Naive thymus-derived CD4-positive, alpha-beta T cell (primary cell): ENCODE data around the gene ANP32B. TPM values are rescaled to one million over a fixed set of nuclear protein-coding genes. Genes with fewer than 3 reads are reported as not detected.

Experiments used
- ATAC-seq: fragments of 150-1000 bp; cut with Tn5 transposase; 2 replicates; pipeline ENCODE4 v1.10.0; 2021; ENCODE audit warnings: mild to moderate bottlenecking, moderate library complexity
- CTCF ChIA-PET: fragments of 350-600 bp; sonication (Branson Sonifier 250); formaldehyde crosslinking; loops from one replicate; lab custom pipeline; 2021; ENCODE audit warnings: antibody characterized with exemption; lab: Charles Lee
- POLR2A ChIA-PET: fragments of 350-600 bp; sonication (Branson Sonifier 250); formaldehyde crosslinking; loops from one replicate; lab custom pipeline; 2021; ENCODE audit warnings: antibody characterized with exemption, inconsistent platforms; lab: Charles Lee
- DNase-seq, 9 donors: peaks; one replicate each; pipeline versions ENCODE4 v3.0.0 to v3.0.0-alpha.2; 2020 to 2022; ENCODE audit warnings: mixed read lengths in 1 of 9
- H3K27ac ChIP-seq: one replicate; pipeline ENCODE4 v1.7.0; 2013; ENCODE audit warnings: mild to moderate bottlenecking, low read depth, low read length, moderate library complexity
- H3K27me3 ChIP-seq, 2 donors: one replicate each; pipeline ENCODE4 v1.7.0; 2013; ENCODE audit warnings: low read length in 2 of 2, mild to moderate bottlenecking in 2 of 2, moderate library complexity in 2 of 2; ENCODE audit not compliant: control insufficient read depth in 2 of 2, insufficient read depth in 2 of 2
- H3K36me3 ChIP-seq, 3 experiments: 1 replicate in 2 of 3; 2 replicates in 1 of 3; pipeline ENCODE4 v1.7.0; 2013; ENCODE audit warnings: low read length in 3 of 3, mild to moderate bottlenecking in 3 of 3, moderate library complexity in 1 of 3; ENCODE audit not compliant: insufficient read depth in 3 of 3, control insufficient read depth in 2 of 3
- H3K4me1 ChIP-seq, 2 donors: one replicate each; pipeline ENCODE4 v1.7.0; 2013; ENCODE audit warnings: low read length in 2 of 2, mild to moderate bottlenecking in 2 of 2, moderate library complexity in 1 of 2; ENCODE audit not compliant: control insufficient read depth in 2 of 2, insufficient read depth in 2 of 2
- H3K4me3 ChIP-seq: 2 replicates; pipeline ENCODE4 v1.7.0; 2013; ENCODE audit warnings: mild to moderate bottlenecking, low read length
- H3K9me3 ChIP-seq, 3 experiments: 1 replicate in 2 of 3; 2 replicates in 1 of 3; pipeline ENCODE4 v1.7.0; 2013; ENCODE audit warnings: low read length in 3 of 3; ENCODE audit not compliant: control insufficient read depth in 2 of 3
- H3K27ac Mint-ChIP-seq, 9 donors: one replicate each; pipeline ENCODE4 v1.8.0; 2020 to 2022; ENCODE audit warnings: mixed read lengths in 9 of 9, mild to moderate bottlenecking in 8 of 9, moderate library complexity in 5 of 9, inconsistent platforms in 2 of 9
- H3K27me3 Mint-ChIP-seq, 5 donors: one replicate each; pipeline ENCODE4 v1.8.0; 2021 to 2022; ENCODE audit warnings: mixed read lengths in 5 of 5, mild to moderate bottlenecking in 1 of 5
- H3K36me3 Mint-ChIP-seq, 5 donors: one replicate each; pipeline ENCODE4 v1.8.0; 2020 to 2022; ENCODE audit warnings: mixed read lengths in 5 of 5, mild to moderate bottlenecking in 3 of 5, inconsistent platforms in 1 of 5
- H3K4me1 Mint-ChIP-seq, 7 donors: one replicate each; pipeline ENCODE4 v1.8.0; 2020 to 2022; ENCODE audit warnings: mixed read lengths in 7 of 7, mild to moderate bottlenecking in 3 of 7, inconsistent platforms in 1 of 7
- H3K4me3 Mint-ChIP-seq, 10 donors: one replicate each; pipeline ENCODE4 v1.8.0; 2020 to 2022; ENCODE audit warnings: mild to moderate bottlenecking in 10 of 10, mixed read lengths in 10 of 10, moderate library complexity in 6 of 10, inconsistent platforms in 2 of 10
- H3K9me3 Mint-ChIP-seq, 11 donors: one replicate each; pipeline ENCODE4 v1.8.0; 2020 to 2022; ENCODE audit warnings: mixed read lengths in 11 of 11, mild to moderate bottlenecking in 4 of 11, inconsistent platforms in 1 of 11, moderate library complexity in 1 of 11
- intact Hi-C, 2 donors: fragments of 100-400 bp; cut with micrococcal nuclease; formaldehyde crosslinking; loops; one replicate each; pipeline ENCODE4 v1.15.1; 2023
- polyA plus RNA-seq, 2 donors: library from polyadenylated mRNA; unstranded; fragments of 300-500 nt; fragmentation: Illumina TruSeq; gene quantifications; one replicate each; pipeline ENCODE4 v1.2.3, GENCODE V29; 2021
- total RNA-seq, 6 experiments: library from RNA in 5 of 6; stranded (reverse) in 5 of 6; gene quantifications; 1 replicate in 5 of 6; 2 replicates in 1 of 6; pipeline ENCODE4 v1.2.3 and lab custom pipeline; 2021 to 2026

Gene ANP32B
- total and polyA plus RNA-seq, 7 experiments from 2014 or later, result 108 to 267 (median 179) TPM

DNA sequence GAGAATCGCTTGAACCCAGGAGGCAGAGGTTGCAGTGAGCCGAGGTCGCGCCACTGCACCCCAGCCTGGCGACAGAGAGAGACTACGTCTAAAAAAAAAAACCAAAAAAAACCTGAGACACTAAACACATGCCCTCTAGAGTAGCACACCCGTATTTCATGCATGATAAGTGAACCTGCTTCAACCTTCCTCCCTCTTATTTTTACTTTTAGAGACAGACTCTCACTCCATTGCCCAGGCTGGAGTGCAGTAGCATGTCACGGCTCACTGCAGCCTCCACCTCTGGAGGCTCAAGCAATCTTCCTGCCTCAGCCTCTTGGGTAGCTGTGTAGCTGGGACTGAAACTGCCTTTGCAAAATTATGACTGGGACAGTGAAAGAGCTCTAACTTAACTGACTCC lies 55.8 kb downstream of the ANP32B start:
- intact Hi-C loops, result no loop called here
- POLR2A ChIA-PET, result interaction anchor here (0.6 to 7.9 kb wide), 2 partner anchors 26 to 117 kb away, joined by 3 to 36 read pairs; partner anchors contain the start of gene TRMO

DNA sequence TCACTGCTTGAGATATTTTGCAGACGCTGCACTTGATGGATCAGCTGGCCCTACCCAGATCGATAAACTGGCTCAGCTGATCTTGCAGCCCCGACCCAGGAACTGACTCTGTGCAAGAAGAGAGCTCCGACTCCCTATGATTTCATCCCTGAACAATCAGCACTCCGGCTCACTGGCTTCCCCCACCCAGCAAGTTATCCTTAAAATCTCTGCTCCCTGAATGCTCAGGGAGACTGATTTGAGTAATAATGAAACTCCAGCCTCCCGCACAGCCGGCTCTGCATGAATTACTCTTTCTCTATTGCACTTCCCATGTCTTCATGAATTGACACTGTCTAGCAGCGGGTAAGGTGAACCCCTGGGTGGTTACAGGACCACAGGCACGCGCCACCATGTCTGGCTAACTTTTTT lies 56.5 kb downstream of the ANP32B start:
- H3K9me3 ChIP-seq, result no peaks in the 10 kb centered on the region
- H3K9me3 Mint-ChIP-seq, result no peaks in the 10 kb centered on the region
- H3K36me3 Mint-ChIP-seq, result no peaks in the 10 kb centered on the region
- H3K27me3 Mint-ChIP-seq, result peaks cover 0 to 9% (median 0%) of the 10 kb centered on the region in 5 donors
- H3K27me3 ChIP-seq, result no peaks in the 10 kb centered on the region
- DNase-seq (no peak), ATAC-seq (no peak)
- no peak overlapping the region for H3K27ac ChIP-seq
- peaks cover 4 to 10% (median 6%) of the 10 kb centered on the region in 7 donors for H3K4me1 Mint-ChIP-seq
- intact Hi-C loops, result no loop called here
- H3K36me3 ChIP-seq, result no peaks in the 10 kb centered on the region
- CTCF ChIA-PET, result interaction anchor here (0.6 to 2.3 kb wide), 2 partner anchors 57 to 116 kb away, joined by 6 to 9 read pairs; partner anchors contain the start of gene TRMO
- H3K27ac Mint-ChIP-seq, result no peak overlapping the region
- no peak overlapping the region for H3K4me3 Mint-ChIP-seq
- peaks cover 1% of the 10 kb centered on the region in 2 donors for H3K4me1 ChIP-seq
- POLR2A ChIA-PET, result interaction anchor here (0.6 to 7.9 kb wide), 2 partner anchors 26 to 118 kb away, joined by 3 to 36 read pairs; partner anchors contain the start of gene TRMO
- no peak overlapping the region for H3K4me3 ChIP-seq

More for the DNA sequence above, 55.8 kb downstream of the ANP32B start:
- H3K4me1 Mint-ChIP-seq, result peaks cover 6 to 12% (median 8%) of the 10 kb centered on the region in 7 donors
- no peaks in the 10 kb centered on the region for H3K36me3 ChIP-seq
- H3K36me3 Mint-ChIP-seq, result no peaks in the 10 kb centered on the region
- no peaks in the 10 kb centered on the region for H3K27me3 ChIP-seq
- H3K4me3 ChIP-seq, result no peak overlapping the region
- H3K27ac Mint-ChIP-seq, result no peak overlapping the region
- ATAC-seq (no peak), DNase-seq (no peak)
- H3K27me3 Mint-ChIP-seq, result peaks cover 0 to 10% (median 0%) of the 10 kb centered on the region in 5 donors
- H3K9me3 Mint-ChIP-seq, result no peaks in the 10 kb centered on the region
- no peaks in the 10 kb centered on the region for H3K9me3 ChIP-seq
- no peak overlapping the region for H3K27ac ChIP-seq
- H3K4me3 Mint-ChIP-seq, result no peak overlapping the region
- H3K4me1 ChIP-seq, result peaks cover 0 to 4% of the 10 kb centered on the region in 2 donors
- CTCF ChIA-PET, result interaction anchor here (0.6 to 2.3 kb wide), 2 partner anchors 56 to 116 kb away, joined by 6 to 9 read pairs; partner anchors contain the start of gene TRMO

DNA sequence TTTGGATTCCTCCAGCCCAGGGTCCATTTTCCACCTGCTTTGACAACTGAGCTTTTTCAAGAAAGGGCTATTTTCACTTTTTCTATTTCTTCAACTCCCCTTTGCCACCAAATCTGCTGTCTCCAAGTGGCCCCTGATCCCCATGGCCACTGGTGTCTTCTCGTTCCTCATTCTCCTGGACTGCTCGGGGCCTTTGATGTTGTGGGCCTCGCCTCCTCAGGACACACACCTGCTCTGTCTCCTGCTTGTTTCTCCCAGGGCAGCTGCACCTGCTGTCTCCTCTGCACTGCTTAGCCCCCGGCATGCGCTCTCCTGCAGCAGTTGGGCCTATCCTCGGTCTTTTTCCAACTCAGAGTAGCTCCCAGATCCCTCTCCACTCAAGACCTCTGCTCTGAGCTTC lies 57.1 kb downstream of the ANP32B start:
- no peak overlapping the region for H3K27ac Mint-ChIP-seq
- Histone ChIP-seq H3K4me3 (no peak overlapping the region), H3K27me3 (no peaks in the 10 kb centered on the region), H3K36me3 (no peaks in the 10 kb centered on the region), H3K9me3 (no peaks in the 10 kb centered on the region), H3K4me1 (peaks cover 0 to 7% of the 10 kb centered on the region in 2 donors), H3K27ac (no peak overlapping the region)
- peaks cover 0 to 3% (median 0%) of the 10 kb centered on the region in 11 donors for H3K9me3 Mint-ChIP-seq
- H3K36me3 Mint-ChIP-seq, result peaks cover 0 to 3% (median 0%) of the 10 kb centered on the region in 5 donors
- intact Hi-C loops, result no loop called here
- ChIA-PET CTCF (interaction anchor here (2.3 kb wide), 1 partner anchor 117 kb away, joined by 9 read pairs; the partner anchor contains the start of gene TRMO), POLR2A (interaction anchor here (7.9 kb wide), 1 partner anchor 118 kb away, joined by 36 read pairs; the partner anchor contains the start of gene TRMO)
- no peak for DNase-seq
- H3K27me3 Mint-ChIP-seq, result peaks cover 0 to 5% (median 0%) of the 10 kb centered on the region in 5 donors
- peaks cover 3 to 11% (median 5%) of the 10 kb centered on the region in 7 donors for H3K4me1 Mint-ChIP-seq
- no peak for ATAC-seq
- no peak overlapping the region for H3K4me3 Mint-ChIP-seq

DNA sequence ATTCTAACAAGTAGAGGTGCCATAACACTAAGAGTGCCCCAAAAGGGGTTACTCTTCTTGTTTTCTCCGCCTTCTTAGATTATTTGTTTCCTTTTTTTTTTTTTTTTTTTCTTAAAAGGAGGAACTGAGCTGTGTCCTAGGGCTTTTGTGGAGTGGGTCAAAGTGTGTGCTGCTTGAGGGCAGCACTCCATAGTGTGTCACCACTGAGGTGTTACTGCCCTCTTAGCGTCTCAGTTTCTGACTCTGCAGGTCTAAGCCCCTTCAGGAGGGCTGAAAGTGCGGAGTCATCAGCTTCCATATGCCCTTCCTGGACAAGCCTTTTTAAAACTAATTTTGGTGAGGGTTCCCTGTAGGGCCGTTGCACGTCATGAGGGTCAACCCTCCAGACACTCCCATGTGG lies 60.8 kb downstream of the ANP32B start:
- peak overlapping the region in 2 of 9 donors; percentile 55 to 59 for H3K27ac Mint-ChIP-seq
- peaks cover 0 to 5% (median 0%) of the 10 kb centered on the region in 5 donors for H3K27me3 Mint-ChIP-seq

DNA sequence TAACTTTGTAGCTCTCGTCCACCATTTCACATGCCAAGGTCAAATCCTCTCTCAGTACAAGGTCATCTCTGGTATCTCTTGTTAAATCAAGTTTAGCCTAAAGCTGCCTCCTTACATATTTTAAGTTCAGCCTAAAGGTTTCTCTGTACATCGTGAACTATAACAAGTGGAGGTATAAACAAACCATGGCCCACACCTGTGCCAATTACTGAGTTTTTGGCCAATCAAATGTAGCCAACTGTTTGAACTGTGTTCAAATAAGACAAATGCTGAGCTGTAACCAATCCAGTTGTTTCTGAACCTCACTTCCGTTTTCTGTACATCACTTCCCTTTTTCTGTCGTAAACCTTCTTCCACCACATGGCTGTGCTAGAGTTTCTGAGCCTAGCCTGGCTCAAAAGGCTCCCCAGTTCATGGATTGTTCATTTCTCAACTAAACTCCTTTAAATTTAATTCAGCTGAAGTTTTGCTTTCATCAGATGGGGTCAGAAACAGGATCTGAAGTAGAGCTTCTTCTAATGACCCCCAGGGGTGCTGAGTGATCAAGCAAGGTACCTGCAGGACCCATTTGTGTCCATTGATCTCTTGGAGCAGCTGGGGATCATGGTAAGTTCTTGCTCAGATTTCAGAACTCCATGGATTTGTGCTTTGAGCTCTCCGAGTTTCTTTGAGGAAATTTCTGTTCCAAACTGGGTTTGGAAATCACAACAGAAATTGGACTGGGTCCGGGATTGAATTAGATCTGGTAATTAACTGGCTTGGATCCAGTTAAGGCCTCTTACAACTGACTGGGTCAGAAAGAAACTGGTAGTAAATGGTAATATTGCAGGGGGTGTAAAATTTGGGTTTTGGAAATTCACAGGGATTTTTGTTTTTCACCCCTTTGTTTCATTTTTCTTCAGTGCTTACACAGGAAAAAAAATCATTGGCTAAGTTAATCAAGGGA lies 62.4 kb downstream of the ANP32B start:
- ChIA-PET POLR2A (interaction anchor here (1.1 to 2.9 kb wide), 11 partner anchors 8 to 349 kb away, joined by 3 to 24 read pairs (median 6); partner anchors contain the start of genes NANS, TRMO and XPA), CTCF (interaction anchor here (0.8 to 1.7 kb wide), 8 partner anchors 10 to 211 kb away, joined by 3 to 7 read pairs (median 6); partner anchors contain the start of genes NANS and TRMO)
- Histone ChIP-seq H3K9me3 (no peaks in the 10 kb centered on the region), H3K27ac (peak overlapping the region; percentile 49), H3K4me3 (peak overlapping the region; percentile 59), H3K27me3 (no peaks in the 10 kb centered on the region), H3K4me1 (peaks cover 0 to 8% of the 10 kb centered on the region in 2 donors), H3K36me3 (no peaks in the 10 kb centered on the region)
- H3K27me3 Mint-ChIP-seq, result peaks cover 0 to 5% (median 0%) of the 10 kb centered on the region in 5 donors
- H3K36me3 Mint-ChIP-seq, result peaks cover 0 to 19% (median 0%) of the 10 kb centered on the region in 5 donors
- intact Hi-C loops, result loop anchor here (1.0 to 2.0 kb wide), 5 partner anchors 11 to 210 kb away; partner anchors contain the start of genes ANP32B (in 2 of the 2), NANS (in 2 of the 2), TBC1D2 (in 2 of the 2) and TRMO (in 1 of the 2)
- peaks cover 0 to 5% (median 0%) of the 10 kb centered on the region in 11 donors for H3K9me3 Mint-ChIP-seq
- peak; percentile 96 for ATAC-seq
- H3K4me3 Mint-ChIP-seq, result peak overlapping the region; percentile 77 to 95 (median 86)
- peak overlapping the region; percentile 85 to 99 (median 89) for H3K27ac Mint-ChIP-seq
- H3K4me1 Mint-ChIP-seq, result peaks cover 8 to 51% (median 41%) of the 10 kb centered on the region in 7 donors
- peak in 8 of 9 donors; percentile 27 to 83 (median 72) for DNase-seq

More for the DNA sequence above, 60.8 kb downstream of the ANP32B start:
- Mint-ChIP-seq H3K4me3 (no peak overlapping the region), H3K9me3 (peaks cover 0 to 5% (median 0%) of the 10 kb centered on the region in 11 donors), H3K36me3 (peaks cover 0 to 14% (median 0%) of the 10 kb centered on the region in 5 donors), H3K4me1 (peaks cover 8 to 41% (median 35%) of the 10 kb centered on the region in 7 donors)
- no peak for DNase-seq
- no peak for ATAC-seq
- ChIA-PET POLR2A (interaction anchor here (0.6 to 7.9 kb wide), 6 partner anchors 8 to 213 kb away, joined by 3 to 36 read pairs (median 6); partner anchors contain the start of genes ANP32B, NANS and TRMO), CTCF (interaction anchor here (1.7 kb wide), 1 partner anchor 13 kb away, joined by 7 read pairs; the partner anchor contains the start of gene NANS)
- Histone ChIP-seq H3K4me3 (no peak overlapping the region), H3K9me3 (no peaks in the 10 kb centered on the region), H3K27ac (no peak overlapping the region), H3K36me3 (no peaks in the 10 kb centered on the region), H3K4me1 (peaks cover 0 to 8% of the 10 kb centered on the region in 2 donors), H3K27me3 (no peaks in the 10 kb centered on the region)
- intact Hi-C loops, result loop anchor here (2.0 kb wide), 2 partner anchors 17 to 61 kb away; partner anchors contain the start of gene ANP32B (in 2 of the 2)
